Measurements from ENCODE around the gene ZNF586. TPM values are rescaled to one million over a fixed set of nuclear protein-coding genes. Genes with fewer than 3 reads are reported as not detected.

The ZNF586 gene
- total RNA-seq, 2 donors from 2014 or later, result 15.1 to 17.0 TPM

DNA sequence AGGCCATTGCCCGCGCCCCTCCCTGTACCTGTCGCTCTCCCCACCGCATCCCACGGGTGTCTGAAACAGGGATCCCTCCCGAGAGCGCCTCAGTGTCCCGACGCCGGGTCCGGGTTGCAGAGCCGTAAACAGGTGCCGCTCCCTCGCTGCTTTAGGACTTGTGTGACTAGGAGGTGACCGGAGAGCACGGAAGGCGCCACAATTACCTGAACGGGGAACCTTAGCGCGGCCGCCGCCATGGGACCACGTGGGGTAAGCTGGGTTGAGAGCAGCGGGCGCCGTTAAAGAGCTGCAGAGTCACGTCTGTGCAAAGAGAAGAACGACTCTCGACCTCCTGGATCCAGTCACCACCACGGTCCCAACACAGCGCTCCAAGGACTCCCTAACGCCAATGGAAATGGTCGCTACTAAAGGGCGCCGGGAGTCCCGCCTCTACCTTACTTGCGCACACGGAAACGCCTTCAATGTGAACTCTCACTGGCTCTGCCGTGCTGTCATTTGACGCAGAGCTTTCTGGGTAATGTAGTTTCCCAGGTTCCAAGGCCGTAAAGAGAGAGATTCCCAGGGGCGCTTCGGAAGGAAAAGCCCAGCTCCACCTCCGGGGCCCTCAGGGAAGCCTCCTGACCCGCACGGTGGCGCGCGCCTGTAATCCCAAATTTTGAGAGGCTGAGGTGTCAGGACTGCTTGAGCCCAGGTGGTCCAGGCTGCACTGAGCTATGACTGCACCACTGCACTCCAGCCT lies 45.2 kb downstream of the ZNF586 start, which contains the start of gene ZNF552:
ZNF552 (minus strand) TSS at position 409 of the 742 bp plus-strand sequence; CDS start at position 239, 170 bp downstream.
- peak within 1 kb of the TSS; percentile 96 for H3K4me3 ChIP-seq (ENCODE audit: low read length)
- peak; percentile 40 for TF ChIP-seq CTCF (conservative IDR thresholded peaks at IDR 0.05)
- peaks cover 22% of the 10 kb centered on the region for H3K36me3 ChIP-seq (ENCODE audit: control insufficient read depth, insufficient read depth, low read length)
- H3K27ac Mint-ChIP-seq, result peak within 1 kb of the TSS; percentile 95
- peak within 1 kb of the TSS; percentile 88 for H3K9ac ChIP-seq (ENCODE audit: extremely low read depth, low read length, poor library complexity, severe bottlenecking)
- peak; percentile 94 for DNase-seq
- H3K27me3 ChIP-seq (ENCODE audit: control insufficient read depth, insufficient read depth, low read length, poor library complexity, severe bottlenecking), result no peaks in the 10 kb centered on the region
- no peaks in the 10 kb centered on the region for H3K27me3 Mint-ChIP-seq (ENCODE audit: insufficient read depth)
- peak within 1 kb of the TSS; percentile 95 for H3K4me3 Mint-ChIP-seq
- peaks cover 14% of the 10 kb centered on the region for H3K4me1 ChIP-seq (ENCODE audit: control insufficient read depth, insufficient read depth, low read length)
- no peaks in the 10 kb centered on the region for H3K9me3 ChIP-seq (ENCODE audit: control insufficient read depth, low read length)
- 2 to 4% methylated on average over 40 to 50 of the region's 50 CpGs for WGBS, 2 experiments (ENCODE audit: insufficient coverage in 1 of 2, insufficient read length in 1 of 2)
- H3K36me3 Mint-ChIP-seq (ENCODE audit: low read depth), result peaks cover 27% of the 10 kb centered on the region
- H3K4me1 Mint-ChIP-seq, result peaks cover 42% of the 10 kb centered on the region
- H3K9me3 Mint-ChIP-seq, result no peaks in the 10 kb centered on the region
- H3K27ac ChIP-seq (ENCODE audit: low read depth, low read length), result no peak within 1 kb of the TSS

- peak overlapping the region; percentile 95 for H3K27ac Mint-ChIP-seq
- peak overlapping the region; percentile 96 for H3K4me3 ChIP-seq (ENCODE audit: low read length)
- H3K27ac ChIP-seq (ENCODE audit: low read depth, low read length), result no peak overlapping the region
- peaks cover 14% of the 10 kb centered on the region for H3K4me1 ChIP-seq (ENCODE audit: control insufficient read depth, insufficient read depth, low read length)
- H3K27me3 ChIP-seq (ENCODE audit: control insufficient read depth, insufficient read depth, low read length, poor library complexity, severe bottlenecking), result no peaks in the 10 kb centered on the region
- H3K27me3 Mint-ChIP-seq (ENCODE audit: insufficient read depth), result no peaks in the 10 kb centered on the region
- no peak for TF ChIP-seq CTCF (conservative IDR thresholded peaks at IDR 0.05)
- no peaks in the 10 kb centered on the region for H3K9me3 Mint-ChIP-seq
- no peaks in the 10 kb centered on the region for H3K9me3 ChIP-seq (ENCODE audit: control insufficient read depth, low read length)
- no peak for DNase-seq
- H3K36me3 ChIP-seq (ENCODE audit: control insufficient read depth, insufficient read depth, low read length), result peaks cover 15% of the 10 kb centered on the region
- H3K4me1 Mint-ChIP-seq, result peaks cover 40% of the 10 kb centered on the region
- H3K4me3 Mint-ChIP-seq, result peak overlapping the region; percentile 95
- WGBS, 2 experiments (ENCODE audit: insufficient coverage in 1 of 2, insufficient read length in 1 of 2), result 92 to 93% methylated on average over 12 to 15 of the region's 17 CpGs
- no peak overlapping the region for H3K9ac ChIP-seq (ENCODE audit: extremely low read depth, low read length, poor library complexity, severe bottlenecking)
- H3K36me3 Mint-ChIP-seq (ENCODE audit: low read depth), result peaks cover 19% of the 10 kb centered on the region
Observed at GRCh38 chr19:57815247-57816075, 46.0 kb downstream of the ZNF586 start.

DNA sequence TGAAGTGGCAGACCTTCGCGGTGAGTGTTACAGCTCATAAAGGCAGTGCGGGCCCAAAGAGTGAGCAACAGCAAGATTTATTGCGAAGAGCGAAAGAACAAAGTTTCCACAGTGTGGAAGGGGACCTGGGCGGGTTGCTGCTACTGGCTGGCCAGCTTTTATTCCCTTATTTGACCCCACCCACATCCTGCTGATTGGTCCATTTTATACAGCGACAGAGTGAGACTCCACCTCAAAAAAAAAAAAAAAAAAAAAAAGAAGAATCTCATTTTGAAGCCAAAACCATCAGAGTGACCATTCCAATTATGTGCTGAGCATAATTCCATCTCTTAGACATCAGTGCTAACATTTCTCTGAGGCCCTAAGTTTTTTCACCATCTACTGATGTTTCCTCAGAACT lies 47.2 kb downstream of the ZNF586 start:
- Histone ChIP-seq H3K4me3 (ENCODE audit: low read length) (no peak overlapping the region), H3K36me3 (ENCODE audit: control insufficient read depth, insufficient read depth, low read length) (peaks cover 16% of the 10 kb centered on the region), H3K27me3 (ENCODE audit: control insufficient read depth, insufficient read depth, low read length, poor library complexity, severe bottlenecking) (no peaks in the 10 kb centered on the region), H3K9me3 (ENCODE audit: control insufficient read depth, low read length) (no peaks in the 10 kb centered on the region), H3K4me1 (ENCODE audit: control insufficient read depth, insufficient read depth, low read length) (peaks cover 14% of the 10 kb centered on the region), H3K9ac (ENCODE audit: extremely low read depth, low read length, poor library complexity, severe bottlenecking) (no peak overlapping the region), H3K27ac (ENCODE audit: low read depth, low read length) (no peak overlapping the region)
- Mint-ChIP-seq H3K27me3 (ENCODE audit: insufficient read depth) (no peaks in the 10 kb centered on the region), H3K27ac (no peak overlapping the region), H3K4me1 (peaks cover 41% of the 10 kb centered on the region), H3K36me3 (ENCODE audit: low read depth) (peaks cover 20% of the 10 kb centered on the region), H3K4me3 (no peak overlapping the region), H3K9me3 (no peaks in the 10 kb centered on the region)
- WGBS, 2 experiments (ENCODE audit: insufficient coverage in 1 of 2, insufficient read length in 1 of 2), result 95 to 98% methylated on average over 6 to 7 of the region's 7 CpGs
- TF ChIP-seq CTCF (conservative IDR thresholded peaks at IDR 0.05), result no peak
- DNase-seq, result peak; percentile 63
